A673 (cell line): ENCODE measurements around the gene RNASE8. TPM values are rescaled to one million over a fixed set of nuclear protein-coding genes. Genes with fewer than 3 reads are reported as not detected.
A peak's percentile ranks its signal among the peaks of the same experiment; 100 is the strongest.

Experiments used
- BruUV-seq: library from RNA; stranded (reverse); fragments of 400-500 nt; replicated peaks from 2 replicates; lab custom pipeline; 2021; lab: Mats Ljungman, UMichigan
- CTCF ChIA-PET: fragments of 300-600 bp; sonication (Branson Sonifier 250); formaldehyde crosslinking; loops from one replicate; lab custom pipeline; 2022; ENCODE audit warnings: antibody characterized with exemption; lab: Charles Lee
- POLR2A ChIA-PET: fragments of 300-600 bp; sonication (Branson Sonifier 250); formaldehyde crosslinking; loops from one replicate; lab custom pipeline; 2022; ENCODE audit warnings: antibody characterized with exemption; ENCODE audit not compliant: low non-redundant PET; lab: Charles Lee
- DNase-seq: peaks from one replicate; pipeline ENCODE4 v3.0.0-alpha.2; 2015; ENCODE audit warnings: low spot score
- H3K27ac ChIP-seq: fragments of 200-600 bp; sonication (generic); 2 replicates; pipeline ENCODE4 v1.5.1; 2016; ENCODE audit warnings: mixed run types, low read depth, mild to moderate bottlenecking, mixed read lengths, antibody characterized with exemption, low read length; ENCODE audit not compliant: poor library complexity, severe bottlenecking
- H3K27me3 ChIP-seq: fragments of 200-600 bp; sonication (generic); replicated peaks from 2 replicates; pipeline ENCODE4 v1.6.1; 2017; ENCODE audit warnings: mixed run types, low read depth, mild to moderate bottlenecking, mixed read lengths, antibody characterized with exemption, low read length; ENCODE audit not compliant: insufficient read depth, poor library complexity
- H3K36me3 ChIP-seq: fragments of 200-600 bp; sonication (generic); 2 replicates; pipeline ENCODE4 v1.6.1; 2016; ENCODE audit warnings: mixed run types, mild to moderate bottlenecking, mixed read lengths, antibody characterized with exemption, low read length; ENCODE audit not compliant: insufficient read depth, poor library complexity, severe bottlenecking
- H3K4me1 ChIP-seq: fragments of 200-600 bp; sonication (generic); 2 replicates; pipeline ENCODE4 v1.6.1; 2017; ENCODE audit warnings: mixed run types, mild to moderate bottlenecking, mixed read lengths, antibody characterized with exemption, low read length; ENCODE audit not compliant: insufficient read depth, poor library complexity, severe bottlenecking
- H3K4me3 ChIP-seq: fragments of 200-600 bp; sonication (generic); 2 replicates; pipeline ENCODE4 v1.5.1; 2016; ENCODE audit warnings: low read depth, mixed run types, mild to moderate bottlenecking, mixed read lengths, low read length; ENCODE audit not compliant: poor library complexity, severe bottlenecking
- H3K9me3 ChIP-seq: fragments of 200-600 bp; sonication (generic); 2 replicates; pipeline ENCODE4 v1.6.1; 2016; ENCODE audit warnings: mixed run types, low read depth, mild to moderate bottlenecking, mixed read lengths, antibody characterized with exemption, low read length; ENCODE audit not compliant: poor library complexity, severe bottlenecking
- CTCF ChIP-seq: fragments of 300-800, 200-600 bp; sonication (generic); conservative IDR thresholded peaks from 2 replicates; pipeline ENCODE4 v1.5.1; 2017; ENCODE audit warnings: low read depth, mild to moderate bottlenecking, antibody characterized with exemption, low read length, moderate library complexity, mixed read lengths
- EZH2 ChIP-seq: fragments of 200-600 bp; sonication (generic); IDR thresholded peaks from 2 replicates; pipeline ENCODE4 v1.6.1; 2017; ENCODE audit warnings: borderline replicate concordance, low read depth, mild to moderate bottlenecking, mixed read lengths, antibody characterized with exemption, low read length; ENCODE audit not compliant: poor library complexity, severe bottlenecking
- intact Hi-C: fragments of 100-400 bp; cut with micrococcal nuclease; formaldehyde crosslinking; loops from one replicate; pipeline ENCODE4 v1.10.0; 2022; ENCODE audit not compliant: unreplicated experiment
- total RNA-seq: library from RNA; stranded (reverse); gene quantifications from 2 replicates; pipeline ENCODE4 v1.2.3, GENCODE V29; 2021

The RNASE8 gene
- total RNA-seq, 1 experiment from 2014 or later, result not detected

GRCh38 chr14:21014761-21015190, 42.8 kb upstream of the RNASE8 start:
- CTCF ChIA-PET, result interaction anchor here (0.6 to 2.6 kb wide), 29 partner anchors 9 to 1186 kb away, joined by 3 to 55 read pairs (median 4); partner anchors contain the start of gene ARHGEF40
- Histone ChIP-seq H3K27me3 (no peaks in the 10 kb centered on the region), H3K4me3 (peak overlapping the region; percentile 8), H3K36me3 (no peaks in the 10 kb centered on the region), H3K27ac (no peak overlapping the region), H3K4me1 (no peaks in the 10 kb centered on the region), H3K9me3 (no peaks in the 10 kb centered on the region)
- TF ChIP-seq CTCF (peak; percentile 92), EZH2 (no peak)
- POLR2A ChIA-PET, result interaction anchor here (0.6 to 0.8 kb wide), 4 partner anchors 11 to 148 kb away, joined by 3 to 4 read pairs (median 4); no protein-coding TSS in a partner anchor
- BruUV-seq, result no TSS peak
- intact Hi-C loops, result loop anchor here (1.0 to 10.0 kb wide), 4 partner anchors 26 to 180 kb away; no protein-coding TSS in a partner anchor
- peak; percentile 93 for DNase-seq

GRCh38 chr14:21015312-21015711, 42.3 kb upstream of the RNASE8 start:
- CTCF ChIA-PET, result interaction anchor here (0.6 to 2.6 kb wide), 25 partner anchors 8 to 218 kb away, joined by 3 to 55 read pairs (median 5); partner anchors contain the start of gene ARHGEF40
- TF ChIP-seq CTCF (no peak), EZH2 (no peak)
- Histone ChIP-seq H3K27me3 (no peaks in the 10 kb centered on the region), H3K4me3 (no peak overlapping the region), H3K9me3 (no peaks in the 10 kb centered on the region), H3K4me1 (no peaks in the 10 kb centered on the region), H3K36me3 (no peaks in the 10 kb centered on the region), H3K27ac (no peak overlapping the region)
- POLR2A ChIA-PET, result interaction anchor here (0.6 kb wide), 1 partner anchor 11 kb away, joined by 3 read pairs; no protein-coding TSS in a partner anchor
- no TSS peak for BruUV-seq
- DNase-seq, result no peak
- intact Hi-C loops, result loop anchor here (10.0 kb wide), 1 partner anchor 179 kb away; no protein-coding TSS in a partner anchor

- TF ChIP-seq EZH2 (no peak), CTCF (no peak)
- H3K36me3 ChIP-seq, result no peaks in the 10 kb centered on the region
- ChIA-PET POLR2A (no interaction called here), CTCF (interaction anchor here (0.7 to 2.6 kb wide), 2 partner anchors 88 to 522 kb away, joined by 4 to 55 read pairs; no protein-coding TSS in a partner anchor)
- no peak overlapping the region for H3K4me3 ChIP-seq
- no peak for DNase-seq
- no peaks in the 10 kb centered on the region for H3K4me1 ChIP-seq
- no peak overlapping the region for H3K27ac ChIP-seq
- no peaks in the 10 kb centered on the region for H3K27me3 ChIP-seq
- intact Hi-C loops, result loop anchor here (10.0 kb wide), 1 partner anchor 178 kb away; no protein-coding TSS in a partner anchor
- no peaks in the 10 kb centered on the region for H3K9me3 ChIP-seq
- BruUV-seq, result no TSS peak
These were observed 41.0 kb upstream of the RNASE8 start for GRCh38 chr14:21016413-21017190.
